Measurements from ENCODE around the gene GPBAR1.

GRCh38 chr2:218292048-218293014, 31.5 kb downstream of the GPBAR1 start, which contains the start of gene TMBIM1:
- TF ChIP-seq CTCF (IDR thresholded peaks at IDR 0.05): peak; percentile 72 to 94 (median 87)
- peak; percentile 83 for TF ChIP-seq POLR2A (IDR thresholded peaks at IDR 0.05)
- TF ChIP-seq EP300 (IDR thresholded peaks at IDR 0.05): no peak

Measured in ovary (tissue), 3 donors.